Loucy (cell line): Measurements from ENCODE around the gene TOE1.
A peak's percentile ranks its signal among the peaks of the same experiment; 100 is the strongest.
"Not testable (repeated sequence)": the region's sequence is repeated elsewhere in the genome, so short reads cannot be mapped to it uniquely, and the experiment has no call there.

Experiments
- H2AFZ ChIP-seq: fragments of 200-600 bp; sonication (generic); 2 replicates; pipeline ENCODE4 v1.6.0; 2016; ENCODE audit warnings: antibody characterized with exemption, mild to moderate bottlenecking, low read length, moderate library complexity
- H3F3A ChIP-seq: fragments of 200-600 bp; 2 replicates; pipeline ENCODE4 v1.6.0; 2016; ENCODE audit warnings: antibody characterized with exemption, low read depth, mild to moderate bottlenecking
- H3K27me3 ChIP-seq: fragments of 200-600 bp; sonication (generic); 2 replicates; pipeline ENCODE4 v1.6.1; 2014; ENCODE audit warnings: low read length, mild to moderate bottlenecking; ENCODE audit not compliant: insufficient read depth, poor library complexity, severe bottlenecking
- H3K36me3 ChIP-seq: fragments of 200-600 bp; sonication (generic); 2 replicates; pipeline ENCODE4 v1.6.1; 2016; ENCODE audit warnings: low read length; ENCODE audit not compliant: insufficient read depth
- H3K4me1 ChIP-seq: fragments of 200-600 bp; sonication (generic); 2 replicates; pipeline ENCODE4 v1.5.1; 2014; ENCODE audit warnings: low read length, mild to moderate bottlenecking; ENCODE audit not compliant: insufficient read depth, poor library complexity, severe bottlenecking
- H3K4me2 ChIP-seq: fragments of 200-600 bp; sonication (generic); 2 replicates; pipeline ENCODE4 v1.6.0; 2014; ENCODE audit warnings: antibody characterized with exemption, low read length, low read depth, mild to moderate bottlenecking; ENCODE audit not compliant: poor library complexity, severe bottlenecking
- H3K4me3 ChIP-seq: fragments of 200-600 bp; sonication (generic); 2 replicates; pipeline ENCODE4 v1.5.1; 2014; ENCODE audit warnings: low read length, mild to moderate bottlenecking, mixed read lengths; ENCODE audit not compliant: poor library complexity, severe bottlenecking
- H3K79me2 ChIP-seq: fragments of 200-600 bp; sonication (generic); 2 replicates; pipeline ENCODE4 v1.6.1; 2014; ENCODE audit warnings: low read length; ENCODE audit not compliant: insufficient read depth
- H3K9ac ChIP-seq: fragments of 200-600 bp; sonication (generic); 2 replicates; pipeline ENCODE4 v1.6.0; 2014; ENCODE audit warnings: mild to moderate bottlenecking, low read depth, low read length, moderate library complexity; ENCODE audit not compliant: poor library complexity, severe bottlenecking
- H3K9me2 ChIP-seq: fragments of 200-600 bp; sonication (generic); replicated peaks from 2 replicates; pipeline ENCODE4 v1.6.1; 2016; ENCODE audit warnings: low read depth, low read length, mixed read lengths
- H3K9me3 ChIP-seq: fragments of 200-600 bp; sonication (generic); 2 replicates; pipeline ENCODE4 v1.6.1; 2014; ENCODE audit warnings: mild to moderate bottlenecking, antibody characterized with exemption, low read length, low read depth; ENCODE audit not compliant: insufficient read depth
- H4K20me1 ChIP-seq: fragments of 200-600 bp; sonication (generic); 2 replicates; pipeline ENCODE4 v1.6.0; 2014; ENCODE audit warnings: antibody characterized with exemption, low read length, mild to moderate bottlenecking; ENCODE audit not compliant: insufficient read depth, poor library complexity, severe bottlenecking
- EZH2phosphoT487 ChIP-seq: fragments of 200-600 bp; IDR thresholded peaks from 2 replicates; pipeline ENCODE4 v1.6.1; 2018; ENCODE audit warnings: antibody characterized with exemption, mild to moderate bottlenecking, moderate library complexity, borderline replicate concordance
- TF ChIP-seq, protein P1 (sequence below): fragments of 200-600 bp; sonication (generic); conservative IDR thresholded peaks from 2 replicates; pipeline ENCODE4 v1.5.1; 2014; ENCODE audit warnings: mild to moderate bottlenecking, antibody characterized with exemption, low read length

TOE1 gene

DNA sequence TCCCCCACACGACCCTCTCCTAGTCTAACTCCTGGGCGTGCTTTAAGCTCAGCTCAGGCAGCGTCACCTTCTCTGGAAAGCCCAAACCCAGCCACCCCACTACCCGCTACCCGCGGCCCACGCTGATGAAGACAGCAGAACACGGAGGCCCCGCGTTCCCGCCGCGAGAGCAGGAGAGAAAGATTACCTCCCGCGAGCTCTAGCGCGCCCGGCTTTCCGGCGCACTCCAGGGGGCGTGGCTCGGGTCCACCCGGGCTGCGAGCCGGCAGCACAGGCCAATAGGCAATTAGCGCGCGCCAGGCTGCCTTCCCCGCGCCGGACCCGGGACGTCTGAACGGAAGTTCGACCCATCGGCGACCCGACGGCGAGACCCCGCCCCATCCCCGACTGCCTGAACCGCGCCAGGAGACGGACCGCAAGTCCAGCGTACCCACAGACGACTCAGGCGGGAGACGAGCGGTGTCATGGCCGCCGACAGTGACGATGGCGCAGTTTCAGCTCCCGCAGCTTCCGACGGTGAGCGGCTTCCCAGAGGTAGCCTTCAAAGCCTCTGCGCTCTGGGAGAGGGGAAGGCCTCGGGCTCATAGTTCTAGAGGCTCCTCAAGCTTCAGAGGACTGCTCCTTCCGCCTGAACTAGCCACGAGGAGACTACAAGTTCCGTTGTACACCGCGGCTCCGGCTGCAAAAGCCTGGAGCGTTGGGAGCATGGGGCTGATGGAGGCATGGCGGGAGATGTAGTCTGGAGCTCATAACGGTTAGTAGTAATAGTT is at the start of gene TOE1, which contains the start of gene MUTYH:
TOE1 (plus strand) TSS at position 382 of the 770 bp plus-strand sequence; CDS start at position 465, 83 bp downstream.
MUTYH (minus strand) TSS at position 652 of the 770 bp plus-strand sequence. CDS start 5,935 bp downstream, outside the sequence.
- Histone ChIP-seq H3K79me2 (peaks cover 77% of the 10 kb centered on the region), H3K4me1 (peaks cover 56% of the 10 kb centered on the region), H3K9me3 (no peaks in the 10 kb centered on the region), H3K27me3 (no peaks in the 10 kb centered on the region), H3K4me2 (peak within 1 kb of the TSS; percentile 100), H3K9ac (peak within 1 kb of the TSS; percentile 93), H3K9me2 (no peaks in the 10 kb centered on the region), H2AFZ (peak within 1 kb of the TSS; percentile 67), H3F3A (no peaks in the 10 kb centered on the region), H4K20me1 (peaks cover 30% of the 10 kb centered on the region), H3K4me3 (peak within 1 kb of the TSS; percentile 96), H3K36me3 (peaks cover 30% of the 10 kb centered on the region; the same call in 1 of the 2 replicates)
- TF ChIP-seq EZH2phosphoT487 = no peak
- TF ChIP-seq, protein P1, sequence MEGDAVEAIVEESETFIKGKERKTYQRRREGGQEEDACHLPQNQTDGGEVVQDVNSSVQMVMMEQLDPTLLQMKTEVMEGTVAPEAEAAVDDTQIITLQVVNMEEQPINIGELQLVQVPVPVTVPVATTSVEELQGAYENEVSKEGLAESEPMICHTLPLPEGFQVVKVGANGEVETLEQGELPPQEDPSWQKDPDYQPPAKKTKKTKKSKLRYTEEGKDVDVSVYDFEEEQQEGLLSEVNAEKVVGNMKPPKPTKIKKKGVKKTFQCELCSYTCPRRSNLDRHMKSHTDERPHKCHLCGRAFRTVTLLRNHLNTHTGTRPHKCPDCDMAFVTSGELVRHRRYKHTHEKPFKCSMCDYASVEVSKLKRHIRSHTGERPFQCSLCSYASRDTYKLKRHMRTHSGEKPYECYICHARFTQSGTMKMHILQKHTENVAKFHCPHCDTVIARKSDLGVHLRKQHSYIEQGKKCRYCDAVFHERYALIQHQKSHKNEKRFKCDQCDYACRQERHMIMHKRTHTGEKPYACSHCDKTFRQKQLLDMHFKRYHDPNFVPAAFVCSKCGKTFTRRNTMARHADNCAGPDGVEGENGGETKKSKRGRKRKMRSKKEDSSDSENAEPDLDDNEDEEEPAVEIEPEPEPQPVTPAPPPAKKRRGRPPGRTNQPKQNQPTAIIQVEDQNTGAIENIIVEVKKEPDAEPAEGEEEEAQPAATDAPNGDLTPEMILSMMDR = no peak

DNA sequence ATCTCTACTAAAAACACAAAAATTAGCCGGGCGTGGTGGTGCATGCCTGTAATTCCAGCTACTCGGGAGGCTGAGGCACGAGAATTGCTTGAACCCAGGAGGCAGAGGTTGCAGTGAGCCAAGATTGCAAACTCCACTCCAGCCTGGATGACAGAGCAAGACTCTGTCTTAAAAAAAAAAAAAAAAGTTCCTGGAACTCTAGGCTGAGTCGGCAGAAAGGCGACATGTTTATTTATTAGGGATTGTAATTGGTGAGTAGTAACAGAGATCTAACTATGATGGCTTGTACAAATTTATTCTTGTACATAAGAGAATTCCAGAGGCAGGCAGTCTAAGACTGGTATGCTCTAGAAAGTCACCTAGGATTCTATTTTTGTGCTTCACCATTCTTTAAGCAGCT is 49.0 kb upstream of the TOE1 start:
- H3K4me2 ChIP-seq, H3K27me3 ChIP-seq, H3K9ac ChIP-seq, H3K9me3 ChIP-seq, H3K4me1 ChIP-seq, H3F3A ChIP-seq, H3K4me3 ChIP-seq, H4K20me1 ChIP-seq, H3K79me2 ChIP-seq, H3K36me3 ChIP-seq, H3K9me2 ChIP-seq, H2AFZ ChIP-seq: not testable (repeated sequence)

DNA sequence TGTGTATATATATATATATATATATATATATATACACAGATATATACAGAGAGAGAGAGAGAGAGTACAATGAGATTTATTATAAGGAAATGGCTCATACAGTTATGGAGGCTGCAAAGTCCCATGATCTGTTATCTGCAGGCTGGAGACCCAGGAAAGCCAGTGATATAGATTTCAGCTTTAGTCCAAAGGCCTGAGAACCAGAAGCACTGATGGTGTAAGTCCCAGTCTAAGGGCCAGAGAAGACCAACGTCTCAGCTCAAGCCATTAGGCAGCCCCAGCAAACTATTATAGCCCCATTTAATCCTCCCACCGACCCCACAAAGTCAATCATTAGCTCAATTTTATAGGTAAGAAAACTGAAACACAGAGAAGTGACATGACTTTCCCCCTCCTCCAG is 48.3 kb upstream of the TOE1 start:
- TF ChIP-seq EZH2phosphoT487 = no peak
- TF ChIP-seq, protein P1 = no peak
- Histone ChIP-seq H2AFZ (no peak overlapping the region), H3F3A (no peaks in the 10 kb centered on the region), H3K4me2 (no peak overlapping the region), H3K27me3 (no peaks in the 10 kb centered on the region), H3K4me1 (peaks cover 3% of the 10 kb centered on the region), H3K9me3 (no peaks in the 10 kb centered on the region), H3K79me2 (no peaks in the 10 kb centered on the region), H4K20me1 (no peaks in the 10 kb centered on the region), H3K4me3 (no peak overlapping the region), H3K9me2 (no peaks in the 10 kb centered on the region), H3K9ac (no peak overlapping the region), H3K36me3 (no peaks in the 10 kb centered on the region)
